Hematopoietic multipotent progenitor cell treated with erythropoietin and hydrocortisone succinate and interleukin-3 and kit ligand, for 4 days (in vitro differentiated cells): Measurements from ENCODE around the gene USP28.

ENCODE experiments used
- DNase-seq: peaks from one replicate; pipeline ENCODE4 v3.0.0-alpha.2; 2015

Gene USP28

GRCh38 chr11:113876074-113876797 is 864 bp upstream of the USP28 start:
- peak; percentile 15 for DNase-seq

- DNase-seq = peak; percentile 11
These were observed 665 bp downstream of the USP28 start for GRCh38 chr11:113874581-113875233.

GRCh38 chr11:113874096-113874495 is 1.3 kb downstream of the USP28 start:
- DNase-seq = no peak

- DNase-seq = no peak
These were observed 2.1 kb downstream of the USP28 start for GRCh38 chr11:113873236-113873626.

- no peak for DNase-seq
These were observed 4.0 kb downstream of the USP28 start for GRCh38 chr11:113871336-113871735.

GRCh38 chr11:113867843-113868503 is 7.4 kb downstream of the USP28 start:
- no peak for DNase-seq

- no peak for DNase-seq
These were observed 9.5 kb downstream of the USP28 start for GRCh38 chr11:113865873-113866272.

- no peak for DNase-seq
These were observed 11.0 kb downstream of the USP28 start for GRCh38 chr11:113864410-113864809.

- DNase-seq = no peak
These were observed 12.9 kb downstream of the USP28 start for GRCh38 chr11:113862435-113862834.

GRCh38 chr11:113859665-113860064 is 15.7 kb downstream of the USP28 start:
- peak; percentile 12 for DNase-seq

- DNase-seq = no peak
These were observed 18.2 kb downstream of the USP28 start for GRCh38 chr11:113856966-113857759.

GRCh38 chr11:113855803-113856202 is 19.6 kb downstream of the USP28 start:
- DNase-seq = no peak

- DNase-seq = no peak
These were observed 25.2 kb downstream of the USP28 start for GRCh38 chr11:113850188-113850587.

GRCh38 chr11:113849713-113850112 is 25.7 kb downstream of the USP28 start:
- DNase-seq = no peak

- DNase-seq = no peak
These were observed 27.8 kb downstream of the USP28 start for GRCh38 chr11:113847580-113847979.

- no peak for DNase-seq
These were observed 28.3 kb downstream of the USP28 start for GRCh38 chr11:113847111-113847510.

GRCh38 chr11:113841691-113842090 is 33.7 kb downstream of the USP28 start:
- no peak for DNase-seq

GRCh38 chr11:113840932-113841664 is 34.3 kb downstream of the USP28 start:
- DNase-seq = no peak

- DNase-seq = no peak
These were observed 35.5 kb downstream of the USP28 start for GRCh38 chr11:113839842-113840241.

- DNase-seq = no peak
These were observed 37.4 kb downstream of the USP28 start for GRCh38 chr11:113838005-113838404.

- DNase-seq = no peak
These were observed 40.1 kb downstream of the USP28 start for GRCh38 chr11:113835306-113835705.

- DNase-seq = no peak
These were observed 42.2 kb downstream of the USP28 start for GRCh38 chr11:113833151-113833550.

- no peak for DNase-seq
These were observed 44.1 kb downstream of the USP28 start for GRCh38 chr11:113831314-113831713.
